ENCODE data around the gene COL4A2.

Gene COL4A2

DNA sequence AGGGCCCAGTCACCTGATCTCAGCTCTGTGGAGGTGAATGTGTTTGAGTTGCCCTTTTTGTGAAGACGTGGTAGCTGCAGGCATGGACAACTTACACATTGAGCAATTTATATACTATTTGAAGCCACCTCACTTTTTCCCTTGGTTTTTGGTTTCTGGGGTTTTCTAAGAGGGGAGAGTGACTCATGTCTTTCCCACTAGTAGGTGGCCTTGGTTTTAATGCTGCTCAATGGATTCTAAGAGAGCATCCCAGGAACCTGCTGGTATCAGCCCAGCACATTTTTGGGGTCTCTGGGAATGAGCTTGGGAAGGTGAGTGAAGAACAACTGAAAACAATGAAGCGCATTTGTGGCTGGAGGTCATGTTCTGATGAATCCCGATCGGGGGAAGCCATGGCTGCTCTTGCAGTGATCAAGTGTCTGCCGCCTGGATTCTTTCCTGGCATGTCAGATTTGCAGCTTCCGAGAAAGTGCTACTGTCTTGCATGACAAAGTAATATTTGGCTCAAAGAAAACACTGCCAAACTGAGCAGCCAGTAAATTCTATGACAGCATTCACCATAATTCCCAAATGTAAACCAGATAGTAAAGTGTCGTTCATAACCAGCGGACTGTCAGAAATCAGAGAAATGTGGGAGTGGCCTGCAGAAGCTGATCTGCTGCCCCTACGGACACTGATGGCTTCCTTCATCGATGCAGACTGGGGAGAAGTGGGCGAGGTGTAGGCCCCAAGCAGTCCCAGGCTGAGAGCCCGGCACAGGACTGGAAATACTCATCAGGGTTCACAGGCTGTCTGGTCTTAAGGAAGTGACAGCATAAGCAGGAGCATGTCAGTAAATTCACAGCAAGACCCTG lies 98.7 kb downstream of the COL4A2 start:
- ATAC-seq, result no peak

DNA sequence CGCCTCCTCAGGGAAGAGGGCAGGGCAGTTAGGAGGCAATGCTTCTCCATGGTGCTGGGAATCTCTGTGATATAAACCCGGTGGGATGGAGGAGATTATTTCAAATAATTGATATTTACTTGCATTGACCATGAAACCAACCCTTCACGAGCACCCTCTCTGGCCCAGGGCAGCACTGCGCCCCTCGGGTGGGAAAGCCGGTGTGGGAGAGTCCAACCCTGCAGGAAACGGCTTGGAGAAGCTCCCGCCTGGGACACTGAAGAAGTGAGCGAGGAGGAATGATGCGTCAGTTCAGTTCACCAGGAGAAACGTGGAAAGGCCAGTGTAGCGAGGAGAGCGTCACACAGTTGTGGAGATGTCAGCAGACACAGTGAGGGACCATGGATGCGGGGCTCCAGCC lies 99.9 kb downstream of the COL4A2 start:
- ATAC-seq, result no peak

DNA sequence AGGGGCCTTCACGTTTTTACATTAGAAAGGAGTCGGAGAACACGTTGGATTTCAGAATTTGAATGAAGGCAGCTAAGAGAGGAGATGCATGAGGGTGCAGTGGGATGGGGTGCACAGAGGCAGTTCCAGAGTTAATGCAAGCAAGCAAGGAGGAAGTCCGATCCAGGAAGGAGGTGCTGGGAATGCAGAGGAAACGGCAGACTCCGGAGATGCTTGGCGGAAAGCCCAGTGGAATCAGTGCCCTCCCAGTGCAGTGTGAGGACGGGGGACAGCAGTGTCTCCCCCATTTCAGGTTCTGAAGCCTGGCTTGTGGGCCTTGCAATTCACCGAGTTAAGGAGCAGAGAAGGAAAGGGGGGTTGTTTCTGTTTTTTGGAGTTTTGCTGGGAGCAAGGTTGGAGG lies 100.4 kb downstream of the COL4A2 start:
- ATAC-seq, result no peak

DNA sequence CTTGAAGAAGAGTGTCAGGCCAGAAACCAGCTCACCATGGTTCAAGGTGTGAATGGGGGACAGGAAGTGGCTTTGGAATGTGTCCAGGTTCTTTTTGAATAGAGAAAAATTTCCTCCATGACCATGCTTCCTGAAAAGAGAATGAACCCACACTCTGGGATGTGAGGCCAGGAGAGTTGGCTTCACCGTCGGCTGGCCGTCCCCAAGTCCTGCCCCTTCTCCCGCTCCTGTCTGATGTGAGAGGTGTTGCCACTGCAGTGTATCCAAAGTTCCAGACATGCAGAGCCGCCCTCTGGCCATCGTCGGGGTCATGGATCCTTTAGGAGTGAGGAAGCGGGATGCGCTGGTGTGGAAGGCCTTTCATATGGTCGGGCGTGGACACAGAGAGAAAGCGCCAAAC lies 101.2 kb downstream of the COL4A2 start:
- ATAC-seq, result no peak

DNA sequence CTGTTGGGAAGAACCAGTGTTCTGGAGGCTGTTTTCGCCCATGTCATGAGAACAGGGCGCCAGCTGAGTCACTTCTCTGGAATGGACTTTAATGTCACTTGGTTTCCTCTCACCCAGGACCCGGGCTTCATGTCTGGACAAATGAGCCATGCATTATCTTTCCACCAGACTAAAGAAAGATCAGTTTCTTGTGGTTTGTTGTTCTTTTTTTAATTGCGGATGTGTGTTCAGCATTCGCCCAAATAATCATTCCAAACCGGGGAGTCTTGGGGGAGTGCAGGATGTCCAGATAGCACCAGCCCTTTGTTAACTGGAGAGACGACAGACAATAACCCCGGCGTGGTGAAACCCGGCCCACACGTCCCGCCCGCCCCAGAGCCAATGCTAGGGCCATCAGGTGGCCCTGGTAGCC lies 102.5 kb downstream of the COL4A2 start:
- no peak for ATAC-seq

DNA sequence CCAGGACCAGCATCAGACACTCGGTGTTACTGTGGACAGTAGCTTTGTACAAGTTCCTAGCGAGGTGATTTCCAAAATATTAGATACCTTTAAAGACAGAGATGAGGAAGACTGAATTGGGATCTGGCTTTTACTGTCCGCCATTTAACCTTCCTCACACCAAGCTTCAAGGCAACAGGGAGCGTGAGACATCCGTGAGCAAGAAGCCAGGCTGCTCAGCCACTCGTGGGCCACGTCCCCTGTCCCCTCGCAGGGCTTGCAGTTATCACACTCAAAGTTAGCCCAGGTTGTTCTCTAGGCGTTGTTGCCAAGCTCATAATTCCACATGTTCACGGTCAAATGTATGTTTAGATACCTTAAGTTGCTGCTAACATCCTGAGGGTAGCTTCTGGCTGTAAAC lies 102.9 kb downstream of the COL4A2 start:
- ATAC-seq, result no peak

DNA sequence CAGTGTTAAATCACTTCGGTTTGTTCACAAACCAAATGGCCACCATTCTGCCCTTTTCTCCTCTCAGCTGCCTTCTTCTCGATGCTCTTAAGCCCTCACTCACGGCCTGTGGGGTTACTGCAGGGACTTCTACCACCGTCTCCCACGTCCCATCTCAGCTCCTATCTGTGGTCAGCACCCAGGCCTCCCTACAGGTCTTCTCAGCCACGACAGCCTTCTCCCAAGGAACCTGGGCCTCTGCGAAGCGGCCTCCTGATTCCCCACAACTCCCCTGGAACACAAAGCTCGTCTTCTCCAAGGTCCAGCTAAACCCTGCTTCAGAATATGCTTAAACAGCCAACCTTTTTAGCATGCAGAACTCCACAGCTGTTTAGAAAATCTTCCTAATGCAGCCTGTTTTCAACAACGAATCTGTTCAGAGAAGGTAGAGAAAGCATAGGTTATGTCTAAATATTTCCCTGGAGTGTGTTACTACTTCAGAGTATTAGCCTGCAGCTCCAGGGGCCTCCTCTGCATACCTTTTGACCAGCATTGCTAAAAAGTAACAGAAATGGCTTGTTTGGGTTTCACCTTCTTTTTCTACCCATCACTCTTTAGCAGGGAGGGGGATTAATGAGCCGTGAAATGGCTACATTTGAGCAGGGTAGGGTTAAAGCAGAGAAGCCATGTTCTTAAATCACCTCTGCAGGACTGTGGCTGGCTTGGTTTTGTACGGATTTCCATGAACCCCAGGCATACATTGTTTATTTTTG lies 104.0 kb downstream of the COL4A2 start:
- ATAC-seq, result no peak

DNA sequence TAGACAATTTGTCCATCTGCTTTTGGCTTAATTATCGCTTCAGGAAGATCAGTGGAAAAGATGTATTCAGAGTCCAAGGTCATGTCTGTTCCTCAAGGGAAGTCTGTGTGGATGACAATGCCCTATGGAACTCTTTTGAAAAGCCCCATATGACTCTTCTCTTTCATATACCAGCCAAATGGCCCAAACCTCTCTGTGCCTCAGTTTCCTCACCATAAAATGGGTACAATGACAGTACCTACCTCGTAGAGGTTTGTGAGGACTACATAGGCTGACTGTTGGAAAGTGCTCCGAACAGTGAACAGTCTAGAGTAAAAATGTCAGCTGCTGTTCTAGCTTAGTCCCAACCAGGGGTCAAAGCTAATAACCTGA lies 104.6 kb downstream of the COL4A2 start:
- no peak for ATAC-seq

DNA sequence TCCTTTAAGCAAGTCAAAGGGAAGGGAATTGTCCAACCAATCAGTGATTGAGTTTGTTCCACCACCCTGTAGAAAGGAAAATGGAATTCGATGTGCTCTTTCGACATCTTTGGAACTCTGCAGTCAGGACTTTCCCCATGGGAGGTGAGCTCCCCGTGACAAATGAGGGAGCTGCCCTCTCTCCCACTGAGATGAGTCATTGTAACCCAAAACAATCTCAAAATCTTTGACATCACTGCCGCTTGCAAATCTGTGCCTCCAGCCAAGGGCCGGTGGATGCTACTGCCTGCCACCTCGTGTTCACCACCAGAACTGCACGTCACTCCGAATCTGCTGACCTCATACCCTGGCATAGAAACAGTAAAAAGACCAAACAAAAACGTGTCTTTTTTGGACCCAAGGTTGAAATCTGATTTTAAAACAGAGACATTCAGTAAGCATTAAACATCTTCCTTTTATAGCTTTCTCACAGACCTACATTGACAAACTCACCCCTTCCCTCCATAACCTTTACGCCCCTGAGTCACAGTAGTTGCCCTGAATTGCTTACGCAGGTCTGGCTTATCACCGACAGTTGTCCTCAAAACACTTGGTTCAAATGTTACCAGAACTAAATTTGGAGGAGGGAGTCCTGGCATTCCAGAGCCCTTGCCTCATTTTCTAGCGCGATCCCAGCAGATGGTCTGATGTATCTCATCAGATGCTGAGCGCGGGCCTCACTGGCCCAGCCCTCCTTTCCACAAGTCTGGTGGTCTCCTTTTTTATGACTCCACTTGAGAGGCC lies 105.2 kb downstream of the COL4A2 start:
- ATAC-seq, result peak; percentile 57 to 70

DNA sequence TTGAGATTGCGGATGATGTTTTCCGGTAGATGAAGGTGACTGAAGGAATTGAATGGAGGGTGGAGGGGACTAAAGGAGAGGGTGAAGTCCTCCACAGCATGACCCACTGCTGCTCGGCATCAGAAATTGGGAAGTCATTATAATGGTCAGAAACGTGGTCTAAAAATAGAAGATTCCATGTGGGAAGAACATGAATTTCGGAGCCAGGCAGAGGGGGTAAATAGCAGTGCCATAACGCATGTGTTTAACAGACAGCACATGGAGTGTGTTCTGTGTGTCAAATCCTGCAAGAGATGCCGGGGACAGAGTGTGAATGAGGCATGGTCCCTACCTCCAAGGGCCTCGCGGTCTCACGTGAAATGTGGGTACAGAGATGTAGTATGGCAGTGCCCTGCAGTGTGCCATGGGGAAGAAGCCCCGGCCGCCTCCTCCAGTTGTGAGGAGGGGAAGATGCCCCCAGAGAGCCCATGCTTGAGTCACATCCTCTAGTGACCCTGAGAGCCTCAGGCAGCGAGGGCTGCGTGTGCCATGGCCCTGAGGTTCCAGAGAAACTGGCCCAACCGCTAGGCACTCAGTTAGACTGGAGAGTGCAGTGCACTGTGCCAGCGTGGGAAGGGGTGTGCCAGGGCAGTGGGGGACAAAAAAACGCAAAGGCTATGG lies 106.1 kb downstream of the COL4A2 start:
- no peak for ATAC-seq

DNA sequence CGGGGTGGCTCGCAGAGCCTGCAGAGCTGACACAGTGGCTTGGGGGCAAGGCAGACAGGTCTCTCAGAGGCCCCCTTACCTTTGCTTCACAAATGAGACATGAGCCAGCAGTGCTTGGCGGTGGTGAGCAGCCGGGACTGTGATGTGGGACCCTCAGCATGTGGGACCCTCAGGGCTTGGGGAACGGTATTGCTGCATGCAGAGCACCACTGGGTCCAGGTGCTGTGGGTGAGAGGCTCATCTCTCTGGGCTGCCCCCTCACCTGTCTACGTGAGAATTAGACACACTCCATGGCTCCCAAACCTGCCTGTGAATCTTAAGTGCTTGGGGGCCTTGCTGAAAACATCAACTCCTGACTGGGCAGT lies 106.6 kb downstream of the COL4A2 start:
- no peak for ATAC-seq

DNA sequence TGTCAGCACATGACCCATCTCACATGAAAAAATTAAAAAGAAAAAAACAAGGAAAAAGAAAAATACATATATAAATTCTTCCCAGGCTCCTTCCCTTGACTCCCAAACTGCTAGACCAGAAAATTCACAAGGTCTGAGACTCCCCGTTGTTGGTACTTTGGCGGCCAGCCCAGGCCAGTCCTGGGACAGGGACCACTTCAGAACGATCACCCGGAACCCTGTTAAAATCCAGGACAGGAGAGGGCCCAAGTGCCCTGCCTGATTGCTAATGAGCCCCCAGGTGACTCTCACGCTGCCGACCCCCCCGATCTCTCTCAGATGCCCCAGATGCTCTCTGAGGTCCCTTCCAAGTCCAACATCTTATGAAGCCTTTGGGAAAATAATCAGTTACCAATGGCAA lies 107.2 kb downstream of the COL4A2 start:
- ATAC-seq, result no peak

DNA sequence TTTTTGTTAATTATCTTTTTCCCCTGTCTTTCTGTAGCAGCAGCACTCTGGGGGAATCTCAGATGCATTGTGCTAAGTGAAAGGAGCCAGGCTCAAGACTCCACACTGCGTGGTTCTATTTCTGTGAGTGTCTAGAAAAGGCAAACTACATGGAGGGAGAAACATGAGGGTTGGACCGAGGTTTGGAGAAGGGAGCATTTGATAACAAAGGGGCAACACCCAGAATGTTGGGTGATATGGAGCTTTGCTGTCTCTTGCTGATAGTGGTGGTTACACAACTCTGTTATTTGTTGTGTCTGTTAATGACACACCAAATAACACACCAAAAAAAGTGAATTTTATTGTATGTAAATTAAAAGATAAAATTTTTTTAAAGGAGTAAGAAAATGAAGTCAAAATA lies 107.8 kb downstream of the COL4A2 start:
- ATAC-seq, result no peak

DNA sequence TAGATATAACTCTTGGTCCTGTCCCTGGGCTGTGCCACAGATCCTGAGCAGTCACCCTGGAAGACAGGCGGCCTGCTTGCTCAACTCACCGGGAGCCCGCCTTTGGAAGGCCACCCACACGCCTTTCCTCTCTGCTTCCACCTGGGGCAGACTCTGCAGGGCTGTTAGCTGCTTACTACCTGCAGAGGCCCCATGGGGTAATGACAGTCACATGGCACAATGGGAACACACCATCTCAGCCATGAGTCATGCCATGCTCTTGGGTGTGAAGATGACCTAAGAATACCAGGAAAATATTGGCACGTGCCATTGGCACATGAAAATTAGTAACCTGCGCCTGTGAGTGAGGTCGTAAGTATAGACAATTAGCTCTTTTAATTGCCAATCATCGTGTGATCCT lies 108.6 kb downstream of the COL4A2 start:
- peak; percentile 23 to 28 for ATAC-seq

DNA sequence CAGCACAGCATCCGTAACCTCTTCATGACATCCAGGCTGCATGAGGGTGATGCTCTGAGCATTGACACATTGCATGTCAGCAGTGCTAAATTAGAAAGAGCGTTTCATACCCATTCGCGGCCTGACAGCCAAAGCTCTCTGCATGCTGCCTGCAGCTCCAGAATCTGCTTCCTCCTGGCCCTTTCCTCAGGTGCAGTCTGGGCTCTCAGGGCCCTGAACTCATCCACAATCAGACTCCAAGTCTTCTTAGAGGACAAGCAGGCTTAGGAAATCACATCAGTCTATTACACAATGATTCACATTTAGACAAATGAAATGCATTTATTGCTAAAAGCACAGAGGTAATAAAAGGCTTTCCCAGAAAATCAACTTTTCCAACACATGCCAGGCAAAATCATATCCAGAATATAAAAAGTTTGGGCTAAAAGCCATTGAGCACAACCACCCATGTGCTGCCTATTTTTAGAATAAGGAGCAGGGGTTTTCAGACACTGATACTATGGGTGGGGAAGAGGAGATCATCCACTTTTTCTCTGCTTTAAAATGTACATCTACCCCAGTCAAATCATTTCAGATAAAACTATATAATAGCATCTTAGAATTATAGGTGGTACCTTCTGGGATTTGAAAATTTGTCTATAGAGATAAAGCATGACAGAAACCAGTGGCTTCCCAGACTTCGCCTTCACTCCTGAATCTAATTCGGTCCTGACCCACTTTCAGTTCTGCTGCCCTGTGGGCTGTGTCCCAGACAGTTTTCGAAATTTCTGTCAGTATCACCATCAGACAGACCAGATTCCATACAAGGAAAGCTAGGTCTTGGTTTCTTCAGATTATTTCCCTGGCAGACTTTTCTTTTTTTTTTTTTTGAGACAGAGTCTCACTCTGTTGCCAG lies 109.3 kb downstream of the COL4A2 start:
- no peak for ATAC-seq

DNA sequence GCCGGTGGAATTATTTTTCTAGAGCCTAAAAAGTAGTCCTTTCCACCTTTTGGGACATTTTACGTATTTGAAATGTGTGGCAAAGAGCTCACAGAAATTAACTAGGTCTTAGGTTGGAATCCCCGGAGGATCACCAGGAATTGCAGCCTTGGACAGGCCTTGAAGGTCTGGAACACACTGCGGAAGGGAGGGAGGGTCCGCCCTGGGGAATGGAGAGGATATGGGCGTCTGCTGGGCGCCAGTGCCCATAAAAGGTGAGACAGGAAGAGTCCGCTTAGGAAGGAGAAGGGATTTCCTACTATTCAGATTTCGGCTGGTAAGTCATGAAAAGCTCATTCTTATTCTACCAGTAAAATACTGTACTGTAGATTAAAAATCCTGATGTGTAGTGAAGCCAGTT lies 111.9 kb downstream of the COL4A2 start:
- ATAC-seq, result no peak

DNA sequence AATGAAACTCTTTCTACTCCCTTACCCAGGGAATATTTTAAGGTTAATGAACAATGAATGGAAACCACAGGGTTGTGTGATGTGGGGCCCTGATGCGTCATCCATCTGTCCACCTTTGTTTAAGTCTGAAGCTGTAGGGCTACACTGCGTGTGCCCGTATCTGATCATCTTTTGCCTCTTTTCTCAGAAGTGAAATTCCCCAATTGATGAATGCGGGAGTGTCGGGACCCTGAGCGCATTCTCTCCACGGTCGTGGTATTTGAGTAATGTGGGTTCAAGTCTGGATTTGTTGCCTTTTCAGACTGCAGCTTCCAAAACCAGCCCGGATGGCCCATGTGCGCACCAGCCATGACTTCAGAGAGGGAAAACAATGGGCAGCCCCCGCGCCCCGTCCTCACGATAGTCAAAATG lies 112.3 kb downstream of the COL4A2 start:
- no peak for ATAC-seq

DNA sequence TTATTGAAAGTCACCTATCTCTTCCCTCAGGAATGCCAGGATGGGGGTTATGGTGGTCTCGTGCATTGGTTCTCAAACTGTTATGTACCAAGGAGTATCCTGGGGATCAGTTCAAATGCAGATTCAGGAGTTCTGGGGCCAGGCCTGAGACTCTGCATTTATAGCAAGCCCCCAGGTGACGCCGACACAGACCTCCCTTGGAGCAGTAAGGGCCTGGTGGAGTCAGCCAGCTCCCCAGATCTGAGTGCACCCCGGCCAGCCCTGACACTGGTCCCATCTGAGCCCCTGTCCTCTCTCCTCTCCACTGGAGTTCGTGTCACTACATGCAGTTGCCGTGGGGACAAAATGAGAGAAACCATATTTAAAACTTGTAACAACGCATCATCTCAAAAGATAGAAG lies 112.9 kb downstream of the COL4A2 start:
- no peak for ATAC-seq

DNA sequence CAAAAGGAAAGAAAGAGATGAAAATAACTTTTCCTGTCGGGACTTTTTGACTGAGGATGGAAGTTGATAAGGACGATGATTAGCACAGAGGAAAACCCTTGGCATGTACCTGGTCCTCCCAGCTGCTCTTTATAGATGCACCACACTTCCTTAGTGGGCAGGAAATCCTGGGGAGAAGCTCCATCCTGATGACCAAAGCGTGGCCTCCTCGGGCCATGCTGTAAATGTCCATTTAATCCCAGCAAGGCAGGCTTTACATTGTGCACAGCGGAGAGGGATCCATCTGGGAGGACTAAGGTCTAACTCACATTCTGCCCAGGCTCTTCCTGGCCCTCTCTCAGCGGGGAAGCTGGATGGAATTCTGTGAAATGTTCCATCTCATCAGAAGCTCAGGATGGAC lies 113.5 kb downstream of the COL4A2 start:
- no peak for ATAC-seq

DNA sequence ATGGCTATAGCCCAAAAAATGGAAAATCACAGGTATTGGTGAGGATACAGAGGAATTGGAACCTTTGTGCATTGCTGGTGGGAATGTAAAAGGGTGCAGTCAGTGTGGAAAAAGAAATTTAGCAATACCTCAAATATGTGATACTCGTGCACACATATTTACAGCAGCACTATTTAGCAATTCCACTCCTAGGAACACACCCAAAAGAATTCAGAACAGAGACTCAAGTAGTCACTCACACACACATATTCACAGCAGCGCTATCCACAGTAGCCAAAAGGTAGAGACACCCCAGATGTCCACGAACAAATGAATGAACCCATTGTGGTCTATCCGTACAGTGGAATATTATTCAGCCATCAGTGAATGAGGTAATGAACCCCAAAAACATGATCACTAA lies 114.0 kb downstream of the COL4A2 start:
- no peak for ATAC-seq

DNA sequence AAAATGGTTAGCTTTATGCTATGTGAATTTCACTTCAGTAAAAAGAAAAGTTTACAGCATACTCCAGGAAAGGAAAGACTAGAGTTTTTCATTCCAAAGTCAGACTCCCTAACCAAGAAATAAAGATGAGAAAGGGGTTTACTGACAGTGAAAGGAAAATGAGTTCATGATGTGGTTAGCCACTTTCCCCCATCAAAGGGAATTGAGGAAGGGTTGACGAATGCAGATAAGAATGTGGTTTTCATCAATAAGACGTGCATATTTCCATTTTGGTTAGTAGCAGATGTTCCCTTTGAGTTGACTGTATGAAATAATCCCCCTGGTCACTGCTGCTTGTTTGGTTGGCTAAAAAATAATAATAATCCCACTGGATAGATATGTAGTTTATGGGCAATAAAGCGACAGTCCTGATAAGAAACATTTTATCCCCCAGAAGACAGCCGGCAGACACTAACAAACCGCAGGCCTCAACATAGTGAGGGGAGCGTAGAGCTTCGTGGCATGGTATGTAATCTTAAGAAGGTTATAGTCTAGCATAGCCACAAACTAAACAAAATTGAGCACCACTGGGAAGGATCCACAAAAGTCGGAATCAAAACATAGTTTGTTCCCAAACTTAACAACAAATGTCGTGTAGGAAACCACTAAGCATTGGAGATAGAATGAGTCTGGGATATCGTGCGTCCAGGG lies 114.8 kb downstream of the COL4A2 start:
- peak; percentile 44 to 45 for ATAC-seq
